ENCODE measurements around the gene MAEL.
A peak's percentile ranks its signal among the peaks of the same experiment; 100 is the strongest.

The MAEL gene

DNA sequence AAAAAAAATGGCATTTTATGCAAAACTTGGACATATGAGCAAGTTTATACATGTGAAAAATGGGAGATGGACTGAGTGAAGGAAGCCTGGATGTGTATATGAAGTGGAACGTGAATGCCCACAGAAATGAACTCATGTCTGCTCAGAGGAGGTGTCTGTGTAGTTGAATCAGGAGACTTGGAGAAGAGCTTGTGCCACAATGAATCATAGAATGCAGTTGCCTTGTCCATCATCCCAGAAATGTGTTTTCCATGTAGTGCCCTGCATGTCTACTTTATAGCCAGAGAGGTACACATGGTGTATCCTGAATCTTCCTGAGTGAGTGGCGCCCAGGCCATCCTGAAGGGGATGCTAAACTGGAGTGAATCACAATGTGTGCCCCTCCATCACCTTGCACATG, 11.1 kb upstream of the MAEL start:
- TF ChIP-seq, protein P1, sequence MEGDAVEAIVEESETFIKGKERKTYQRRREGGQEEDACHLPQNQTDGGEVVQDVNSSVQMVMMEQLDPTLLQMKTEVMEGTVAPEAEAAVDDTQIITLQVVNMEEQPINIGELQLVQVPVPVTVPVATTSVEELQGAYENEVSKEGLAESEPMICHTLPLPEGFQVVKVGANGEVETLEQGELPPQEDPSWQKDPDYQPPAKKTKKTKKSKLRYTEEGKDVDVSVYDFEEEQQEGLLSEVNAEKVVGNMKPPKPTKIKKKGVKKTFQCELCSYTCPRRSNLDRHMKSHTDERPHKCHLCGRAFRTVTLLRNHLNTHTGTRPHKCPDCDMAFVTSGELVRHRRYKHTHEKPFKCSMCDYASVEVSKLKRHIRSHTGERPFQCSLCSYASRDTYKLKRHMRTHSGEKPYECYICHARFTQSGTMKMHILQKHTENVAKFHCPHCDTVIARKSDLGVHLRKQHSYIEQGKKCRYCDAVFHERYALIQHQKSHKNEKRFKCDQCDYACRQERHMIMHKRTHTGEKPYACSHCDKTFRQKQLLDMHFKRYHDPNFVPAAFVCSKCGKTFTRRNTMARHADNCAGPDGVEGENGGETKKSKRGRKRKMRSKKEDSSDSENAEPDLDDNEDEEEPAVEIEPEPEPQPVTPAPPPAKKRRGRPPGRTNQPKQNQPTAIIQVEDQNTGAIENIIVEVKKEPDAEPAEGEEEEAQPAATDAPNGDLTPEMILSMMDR (IDR thresholded peaks at IDR 0.05; ENCODE audit: low read depth, low read length) = no peak
- DNase-seq (ENCODE audit: low read depth in 2 of 2) = no peak
- H3K4me3 ChIP-seq (replicated peaks in 1 of 2; ENCODE audit: low read depth in 2 of 2, low read length in 2 of 2) = no peak overlapping the region

DNA sequence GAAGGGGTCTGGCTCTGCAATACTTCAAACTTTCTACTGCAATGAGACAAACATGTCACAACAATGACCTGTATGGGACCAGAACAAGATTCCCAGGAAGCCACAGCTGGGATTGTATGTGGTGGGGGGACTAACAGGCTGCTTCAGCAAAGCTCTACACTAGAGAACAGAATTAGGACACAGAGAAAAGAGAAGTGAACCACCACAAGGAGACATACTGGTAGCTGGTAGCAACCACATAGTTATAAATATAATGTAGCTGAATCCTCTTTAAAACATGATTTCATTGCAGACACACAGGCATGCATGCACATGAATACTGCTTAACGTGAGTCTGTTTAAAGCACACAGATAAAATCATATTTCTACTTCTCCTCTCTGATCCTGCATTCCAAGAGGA, 10.3 kb upstream of the MAEL start:
- TF ChIP-seq, protein P1 (IDR thresholded peaks at IDR 0.05; ENCODE audit: low read depth, low read length) = no peak
- no peak overlapping the region for H3K4me3 ChIP-seq (replicated peaks in 1 of 2; ENCODE audit: low read depth in 2 of 2, low read length in 2 of 2)
- DNase-seq (ENCODE audit: low read depth in 2 of 2) = no peak

DNA sequence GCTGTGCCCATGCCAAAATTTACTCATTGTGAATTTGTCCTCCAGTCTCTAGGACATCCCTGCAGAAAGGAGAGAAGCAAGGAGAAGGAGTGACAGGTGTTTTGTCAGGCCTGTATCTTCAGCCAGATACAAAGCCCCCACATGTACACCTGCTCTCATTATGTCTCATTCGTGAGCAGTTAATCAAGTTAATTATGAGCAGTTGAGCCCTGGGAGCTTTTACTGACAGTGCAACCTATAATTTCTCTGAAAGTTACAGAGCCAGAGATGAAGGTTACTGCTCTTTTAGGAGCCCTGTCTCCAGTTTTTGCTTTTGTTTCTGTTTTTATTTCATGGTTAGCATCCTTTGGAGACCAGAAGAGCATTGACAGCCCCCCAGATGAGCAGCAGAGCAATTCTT, 8.7 kb upstream of the MAEL start:
- no peak overlapping the region for H3K4me3 ChIP-seq (replicated peaks in 1 of 2; ENCODE audit: low read depth in 2 of 2, low read length in 2 of 2)
- TF ChIP-seq, protein P1 (IDR thresholded peaks at IDR 0.05; ENCODE audit: low read depth, low read length) = no peak

DNA sequence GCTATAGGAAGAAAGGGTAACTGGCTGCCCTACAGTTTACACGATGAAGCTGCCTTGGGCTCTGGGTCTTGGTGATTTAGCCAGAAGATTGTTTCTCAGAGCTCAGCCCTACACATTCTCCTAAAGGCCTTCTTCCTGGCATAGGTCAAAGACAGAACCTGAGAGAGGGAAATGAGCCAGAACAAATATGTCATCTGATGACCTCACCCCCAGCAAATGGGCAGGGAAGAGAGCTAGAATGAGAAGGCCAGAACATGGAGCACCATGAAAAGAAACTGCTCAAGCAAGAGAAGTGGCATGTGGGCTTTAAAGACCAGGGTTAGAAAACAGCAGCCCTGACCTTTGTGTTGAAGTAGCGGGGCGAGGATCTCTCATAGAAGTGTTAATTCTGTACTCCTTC, 8.3 kb upstream of the MAEL start:
- TF ChIP-seq, protein P1 (IDR thresholded peaks at IDR 0.05; ENCODE audit: low read depth, low read length) = no peak
- H3K4me3 ChIP-seq (replicated peaks in 1 of 2; ENCODE audit: low read depth in 2 of 2, low read length in 2 of 2) = no peak overlapping the region
- DNase-seq (ENCODE audit: low read depth in 2 of 2) = no peak

More for the DNA sequence above, 8.7 kb upstream of the MAEL start:
- no peak for DNase-seq (ENCODE audit: low read depth in 2 of 2)

DNA sequence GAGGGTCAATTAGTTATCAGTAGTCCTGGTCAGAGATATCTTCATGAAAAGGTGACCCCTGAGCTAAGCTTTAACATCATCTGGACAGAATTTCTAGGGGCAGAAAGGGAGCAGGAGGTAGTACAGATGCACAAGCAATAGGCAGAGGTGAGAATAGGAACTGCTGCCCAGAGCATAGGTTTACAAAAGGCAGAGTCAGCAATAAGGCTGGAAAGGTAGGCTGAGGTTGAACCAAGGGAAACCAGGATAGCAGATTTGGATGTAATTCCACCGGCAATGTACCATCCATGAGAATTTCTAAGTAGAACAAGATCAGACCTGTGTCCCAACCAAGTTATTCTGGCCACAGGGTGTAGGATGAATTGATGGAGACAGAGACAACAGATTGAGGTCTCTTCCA, 7.5 kb upstream of the MAEL start:
- TF ChIP-seq, protein P1 (IDR thresholded peaks at IDR 0.05; ENCODE audit: low read depth, low read length) = no peak
- DNase-seq (ENCODE audit: low read depth in 2 of 2) = no peak
- H3K4me3 ChIP-seq (replicated peaks in 1 of 2; ENCODE audit: low read depth in 2 of 2, low read length in 2 of 2) = no peak overlapping the region

DNA sequence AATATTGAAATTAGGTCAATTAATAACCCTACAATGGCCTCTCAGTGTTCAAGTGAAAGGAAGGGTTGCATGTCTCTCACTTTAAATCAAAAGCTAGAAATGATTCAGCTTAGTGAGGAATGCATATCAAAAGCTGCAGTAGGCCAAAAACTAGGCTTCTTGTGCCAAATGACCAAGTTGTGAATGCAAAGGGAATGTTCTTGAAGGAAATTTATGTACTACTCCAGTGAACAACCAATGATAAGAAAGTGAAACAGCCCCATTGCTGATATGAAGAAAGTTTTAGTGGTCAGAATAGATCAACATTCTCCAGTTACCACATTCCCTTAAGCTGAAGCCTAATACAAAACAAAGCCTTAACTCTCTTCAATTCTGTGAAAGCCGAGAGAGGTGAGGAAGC, 10.0 kb downstream of the MAEL start:
- TF ChIP-seq, protein P1 (IDR thresholded peaks at IDR 0.05; ENCODE audit: low read depth, low read length) = no peak
- no peak overlapping the region for H3K4me3 ChIP-seq (replicated peaks in 1 of 2; ENCODE audit: low read depth in 2 of 2, low read length in 2 of 2)
- peak in 1 of 2 donors; percentile 24 for DNase-seq (ENCODE audit: low read depth in 2 of 2)

DNA sequence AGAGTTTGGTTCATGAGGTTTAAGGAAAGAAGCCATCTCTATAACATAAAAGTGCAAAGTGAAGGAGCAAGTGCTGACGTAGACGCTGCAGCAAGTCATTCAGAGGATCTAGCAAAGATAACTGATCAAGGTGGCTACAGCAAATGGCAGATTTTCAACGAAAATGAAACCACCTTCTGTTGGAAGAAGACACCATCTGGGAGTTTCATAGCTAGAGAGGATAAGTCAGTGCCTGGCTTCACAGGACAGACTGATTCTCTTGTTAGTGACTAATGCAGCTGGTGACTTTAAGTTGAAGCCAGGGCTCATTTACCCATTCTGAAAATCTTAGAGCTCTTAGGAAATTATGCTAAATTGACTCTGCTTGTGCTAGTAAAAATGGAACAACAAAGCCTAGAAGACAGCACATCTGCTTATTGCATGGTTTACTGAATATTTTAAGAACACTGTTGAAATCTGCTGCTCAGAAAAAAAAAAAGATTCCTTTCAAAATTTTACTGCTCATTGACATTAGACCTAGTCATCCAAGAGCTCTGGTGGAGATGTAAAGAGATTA, 10.5 kb downstream of the MAEL start:
- TF ChIP-seq, protein P1 (IDR thresholded peaks at IDR 0.05; ENCODE audit: low read depth, low read length) = no peak
- no peak for DNase-seq (ENCODE audit: low read depth in 2 of 2)
- H3K4me3 ChIP-seq (replicated peaks in 1 of 2; ENCODE audit: low read depth in 2 of 2, low read length in 2 of 2) = no peak overlapping the region
